Measurements from ENCODE around the gene ST6GALNAC3.

The ST6GALNAC3 gene

DNA sequence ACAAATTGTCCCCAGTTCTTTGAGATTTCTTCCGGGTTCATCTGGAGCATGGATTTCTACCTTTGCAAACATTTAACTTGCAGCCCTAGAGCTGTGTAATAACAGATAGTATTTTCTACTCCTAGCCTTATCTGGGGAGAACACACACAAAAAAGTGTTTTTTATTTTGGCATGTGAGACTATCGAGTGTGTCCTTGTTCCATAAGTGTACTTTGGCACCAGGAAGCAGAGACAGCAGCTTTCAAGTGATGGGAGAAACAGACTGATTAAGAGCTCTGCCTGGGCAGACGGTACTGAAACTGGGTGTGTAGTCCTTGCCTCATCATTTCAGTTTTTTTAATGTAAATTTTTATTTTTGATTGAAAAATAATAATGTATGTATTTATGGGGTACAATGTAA is 297.4 kb downstream of the ST6GALNAC3 start:
- H3K27ac ChIP-seq = no peak overlapping the region
- H3K4me3 ChIP-seq = no peak overlapping the region

DNA sequence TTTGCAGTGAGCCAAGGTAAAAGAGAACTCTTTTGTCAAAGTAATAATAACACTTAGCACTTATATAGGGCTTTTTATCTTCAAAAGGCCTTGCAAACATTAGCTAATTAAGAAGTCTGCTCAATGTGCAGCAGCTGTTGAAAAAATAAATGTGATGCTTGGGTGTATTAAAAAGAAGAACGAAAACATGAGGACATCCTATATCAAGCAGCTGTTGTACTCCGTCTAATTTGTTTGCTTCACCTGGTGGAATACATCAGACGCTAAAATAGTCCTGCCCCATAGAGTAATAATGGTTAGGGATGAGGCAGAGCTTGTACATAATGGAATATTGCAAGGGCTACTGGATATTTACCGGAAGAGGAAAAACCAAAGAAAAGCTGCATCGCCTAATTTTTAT is 299.5 kb downstream of the ST6GALNAC3 start:
- Histone ChIP-seq H3K4me3 (no peak overlapping the region), H3K27ac (no peak overlapping the region)

DNA sequence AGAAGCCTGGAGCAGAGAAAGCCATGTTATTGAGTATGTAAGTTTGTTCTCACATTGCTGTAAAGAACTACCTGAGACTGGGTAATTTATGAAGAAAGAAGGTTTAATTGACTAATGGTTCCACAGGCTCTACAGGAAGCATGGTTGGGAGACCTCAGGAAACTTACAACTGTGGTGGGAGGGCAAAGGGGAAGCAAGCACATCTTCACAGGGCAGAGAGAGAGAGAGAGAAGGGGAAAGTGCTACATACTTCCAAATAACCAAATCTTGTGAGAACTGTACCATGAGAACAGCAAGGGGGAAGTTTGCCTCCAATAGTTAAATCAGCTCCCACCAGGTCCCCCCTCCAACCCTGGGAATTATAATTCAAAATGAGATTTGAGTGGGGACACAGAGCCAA is 302.7 kb downstream of the ST6GALNAC3 start:
- Histone ChIP-seq H3K27ac (no peak overlapping the region), H3K4me3 (no peak overlapping the region)

DNA sequence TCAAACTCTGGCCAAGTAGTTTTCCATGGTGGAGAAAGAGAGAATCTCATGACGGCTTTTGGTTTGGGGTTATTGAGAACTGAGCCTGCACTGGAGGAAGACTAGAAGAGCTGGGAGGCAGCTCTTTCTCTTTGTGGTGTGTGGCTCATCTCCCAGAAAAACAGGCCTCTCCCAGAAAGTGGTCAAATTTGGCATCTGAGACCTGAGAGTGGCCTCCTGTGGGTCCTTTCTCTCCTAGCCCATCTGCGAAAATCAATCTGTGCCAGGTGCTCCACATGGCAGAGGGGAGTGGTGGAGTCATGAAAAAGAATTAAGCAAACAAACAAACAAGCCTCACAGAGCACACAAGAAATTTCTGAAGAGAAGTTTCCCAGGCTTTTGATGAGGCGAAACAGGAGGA is 305.0 kb downstream of the ST6GALNAC3 start:
- Histone ChIP-seq H3K4me3 (no peak overlapping the region), H3K27ac (no peak overlapping the region)

DNA sequence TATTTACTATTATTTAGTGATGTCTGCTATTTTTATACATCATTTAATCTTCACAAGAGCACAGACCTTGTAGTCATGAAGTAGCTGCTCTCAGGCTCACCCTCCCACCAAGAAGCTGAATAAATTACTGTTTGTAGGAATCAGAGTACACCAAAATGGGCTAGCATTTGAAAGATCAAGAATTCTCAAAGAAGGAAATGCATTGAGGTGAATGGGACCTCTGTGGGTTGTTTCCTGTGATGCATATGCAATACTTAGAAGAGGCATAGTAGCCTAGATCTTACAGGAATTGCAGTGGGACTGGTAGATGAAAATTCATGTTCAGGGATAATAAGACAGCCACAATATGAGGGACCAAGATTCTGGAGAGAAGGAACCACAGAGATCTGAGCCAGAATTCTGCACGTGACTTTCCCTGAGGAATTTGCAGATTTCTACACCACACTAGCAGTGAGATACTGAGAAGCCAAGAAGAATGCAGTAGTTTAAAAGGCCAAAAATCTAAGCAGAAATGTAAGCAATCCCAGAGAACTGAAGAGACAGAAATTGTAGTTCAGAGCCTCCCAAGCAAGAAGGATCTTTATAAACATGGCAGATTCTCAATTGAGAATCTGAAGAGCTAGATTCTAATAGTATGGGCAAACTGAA is 307.0 kb downstream of the ST6GALNAC3 start:
- H3K27ac ChIP-seq = no peak overlapping the region
- H3K4me3 ChIP-seq = no peak overlapping the region

DNA sequence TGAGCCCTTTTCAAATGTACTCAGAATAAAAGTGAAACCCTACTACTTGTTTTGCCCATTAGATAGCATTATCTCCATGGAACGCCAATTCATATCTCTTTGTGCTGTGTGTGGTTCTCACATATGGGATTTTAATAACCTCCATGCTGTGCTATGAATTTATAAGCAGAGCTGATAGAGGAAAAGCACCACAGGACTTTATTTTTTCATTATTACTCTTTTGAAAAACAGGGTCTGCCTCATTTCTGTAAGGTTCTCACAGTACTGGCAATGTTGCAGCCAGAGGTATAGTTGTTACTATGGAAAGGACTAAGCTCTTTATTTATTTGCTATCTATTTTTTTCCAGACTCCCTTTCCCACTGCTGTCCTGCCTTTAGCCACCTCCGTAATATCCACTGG is 313.7 kb downstream of the ST6GALNAC3 start:
- Histone ChIP-seq H3K4me3 (no peak overlapping the region), H3K27ac (no peak overlapping the region)

DNA sequence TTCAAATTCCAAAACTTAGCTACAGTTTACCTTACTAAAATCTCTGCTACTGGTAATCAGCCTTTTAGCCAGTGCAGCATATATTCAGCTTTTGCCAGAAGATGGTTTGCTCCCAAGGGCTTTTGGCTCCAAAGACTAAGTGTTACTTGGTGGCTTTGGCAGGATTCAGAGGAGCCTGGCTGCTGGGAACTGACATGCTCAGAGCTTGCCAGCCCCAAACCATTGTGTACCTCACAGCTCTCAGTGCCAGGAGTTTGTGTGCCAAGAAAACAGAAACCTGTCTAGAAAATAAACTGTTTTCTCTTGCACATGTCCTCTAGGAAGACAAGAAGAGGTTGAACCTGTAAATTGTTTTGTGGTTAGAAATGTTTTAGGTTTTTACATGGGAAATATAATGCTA is 315.9 kb downstream of the ST6GALNAC3 start:
- H3K27ac ChIP-seq = no peak overlapping the region
- H3K4me3 ChIP-seq = no peak overlapping the region

DNA sequence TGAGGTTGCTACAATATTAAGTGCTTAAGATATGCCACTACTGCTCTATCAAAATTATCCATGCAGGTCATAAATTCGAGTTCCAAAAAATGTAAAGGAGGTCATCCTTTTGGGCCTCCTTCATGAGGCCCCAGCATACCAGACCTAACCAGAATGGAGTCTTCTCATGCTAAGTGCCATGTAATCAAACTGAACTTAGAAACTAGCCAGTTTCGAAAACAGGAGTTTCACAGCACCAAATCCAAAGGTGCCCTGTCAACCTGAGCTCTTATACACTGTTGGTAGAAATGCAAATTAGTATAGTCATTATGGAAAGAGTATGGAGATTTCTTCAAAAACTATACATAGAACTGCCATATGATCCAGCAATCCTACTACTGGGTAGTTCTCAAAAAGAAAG is 320.5 kb downstream of the ST6GALNAC3 start:
- no peak overlapping the region for H3K27ac ChIP-seq
- no peak overlapping the region for H3K4me3 ChIP-seq

DNA sequence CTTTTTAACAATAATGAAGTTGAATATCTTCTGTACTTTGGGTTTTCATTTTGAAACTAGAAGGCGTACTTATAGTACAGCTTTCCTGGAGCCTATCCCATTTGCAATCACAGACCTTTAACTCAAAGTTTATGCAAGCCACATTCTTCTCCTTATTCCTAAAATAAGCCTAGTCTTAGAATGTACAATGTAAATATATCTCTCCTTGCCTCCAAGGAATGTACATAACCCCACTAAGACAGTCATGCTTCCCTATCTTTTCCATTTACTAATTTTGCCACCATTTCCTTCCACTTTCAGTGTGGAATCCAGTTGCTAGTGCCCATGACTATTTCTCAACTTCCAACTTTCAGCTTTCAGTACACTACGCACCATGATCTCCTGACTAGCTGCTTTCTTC is 327.6 kb downstream of the ST6GALNAC3 start:
- no peak overlapping the region for H3K27ac ChIP-seq
- H3K4me3 ChIP-seq = no peak overlapping the region

DNA sequence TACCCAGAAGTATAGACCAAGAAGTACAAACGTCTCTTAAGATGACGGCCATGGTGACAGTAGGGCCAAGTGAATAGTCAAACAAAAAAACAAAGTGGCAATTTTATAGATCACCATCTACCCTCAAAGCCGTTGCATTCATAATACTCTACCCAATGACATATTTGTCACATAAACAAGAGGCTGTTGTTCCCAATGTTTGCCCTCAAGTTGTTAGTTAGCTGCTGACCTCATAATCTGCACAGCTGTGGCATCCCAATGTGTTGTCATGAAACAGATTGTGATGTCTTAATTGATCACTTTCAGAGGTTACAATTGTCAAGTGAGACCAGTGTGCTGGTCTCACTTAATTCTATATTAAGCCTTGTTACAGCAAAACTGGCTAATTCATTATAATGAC is 333.8 kb downstream of the ST6GALNAC3 start:
- no peak overlapping the region for H3K27ac ChIP-seq

DNA sequence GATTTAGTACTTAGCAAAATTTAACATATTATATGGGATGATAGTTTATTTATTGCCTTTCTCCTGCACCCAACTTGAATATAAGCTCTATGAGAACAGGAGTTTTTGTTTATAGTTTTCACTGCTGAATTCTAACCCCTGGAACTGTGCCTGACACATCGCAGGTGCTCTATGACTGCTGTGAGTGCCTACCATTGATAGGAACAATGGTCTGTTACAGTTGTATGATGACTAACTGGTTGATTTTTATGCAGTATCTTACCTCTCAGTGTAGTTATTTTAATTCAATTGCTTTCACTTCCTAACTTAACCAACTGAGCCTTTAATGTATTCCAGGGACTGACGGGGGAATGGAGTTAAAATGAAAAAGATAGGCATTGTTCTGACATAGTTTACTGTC is 336.0 kb downstream of the ST6GALNAC3 start:
- Histone ChIP-seq H3K27ac (no peak overlapping the region), H3K4me3 (no peak overlapping the region)

More for the DNA sequence above, 333.8 kb downstream of the ST6GALNAC3 start:
- H3K4me3 ChIP-seq = no peak overlapping the region

DNA sequence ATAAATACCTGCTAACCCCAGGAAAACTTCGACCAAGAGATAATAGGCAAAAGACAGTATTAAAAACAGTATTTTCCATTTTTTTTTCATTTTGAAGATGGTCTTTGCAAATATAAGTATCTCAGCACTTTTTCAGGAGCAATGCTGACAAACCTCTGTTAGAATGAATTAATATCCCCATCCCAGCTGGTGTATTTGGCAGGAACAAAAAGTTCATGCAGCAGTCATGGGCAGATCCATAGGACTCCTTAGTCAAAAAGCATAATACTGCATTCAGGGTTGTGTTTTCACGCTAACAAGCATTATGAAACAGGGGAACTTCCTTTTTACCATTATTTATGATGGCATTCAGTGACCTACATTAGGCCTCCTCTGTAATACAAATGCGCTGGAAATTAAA is 344.0 kb downstream of the ST6GALNAC3 start:
- Histone ChIP-seq H3K27ac (no peak overlapping the region), H3K4me3 (no peak overlapping the region)

DNA sequence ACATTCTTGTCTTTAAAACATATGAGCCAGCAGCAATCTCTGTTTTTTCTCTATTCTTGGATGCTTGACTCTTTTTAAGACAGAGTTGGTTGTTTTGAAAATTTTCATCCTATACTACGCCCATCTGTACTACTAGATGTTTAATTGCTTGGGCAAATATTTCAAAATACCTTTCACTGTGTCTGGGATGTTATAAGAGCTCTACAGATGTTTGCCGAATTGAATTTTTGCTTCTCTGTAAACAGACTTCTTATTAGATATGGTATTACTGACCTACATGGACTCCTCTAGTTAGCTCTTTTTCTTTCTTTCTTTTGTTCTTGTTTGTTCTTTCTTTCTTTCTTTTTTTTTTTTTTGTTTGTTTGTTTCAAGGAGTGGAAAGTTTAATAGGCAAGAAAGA is 345.1 kb downstream of the ST6GALNAC3 start:
- no peak overlapping the region for H3K27ac ChIP-seq
- H3K4me3 ChIP-seq = no peak overlapping the region

DNA sequence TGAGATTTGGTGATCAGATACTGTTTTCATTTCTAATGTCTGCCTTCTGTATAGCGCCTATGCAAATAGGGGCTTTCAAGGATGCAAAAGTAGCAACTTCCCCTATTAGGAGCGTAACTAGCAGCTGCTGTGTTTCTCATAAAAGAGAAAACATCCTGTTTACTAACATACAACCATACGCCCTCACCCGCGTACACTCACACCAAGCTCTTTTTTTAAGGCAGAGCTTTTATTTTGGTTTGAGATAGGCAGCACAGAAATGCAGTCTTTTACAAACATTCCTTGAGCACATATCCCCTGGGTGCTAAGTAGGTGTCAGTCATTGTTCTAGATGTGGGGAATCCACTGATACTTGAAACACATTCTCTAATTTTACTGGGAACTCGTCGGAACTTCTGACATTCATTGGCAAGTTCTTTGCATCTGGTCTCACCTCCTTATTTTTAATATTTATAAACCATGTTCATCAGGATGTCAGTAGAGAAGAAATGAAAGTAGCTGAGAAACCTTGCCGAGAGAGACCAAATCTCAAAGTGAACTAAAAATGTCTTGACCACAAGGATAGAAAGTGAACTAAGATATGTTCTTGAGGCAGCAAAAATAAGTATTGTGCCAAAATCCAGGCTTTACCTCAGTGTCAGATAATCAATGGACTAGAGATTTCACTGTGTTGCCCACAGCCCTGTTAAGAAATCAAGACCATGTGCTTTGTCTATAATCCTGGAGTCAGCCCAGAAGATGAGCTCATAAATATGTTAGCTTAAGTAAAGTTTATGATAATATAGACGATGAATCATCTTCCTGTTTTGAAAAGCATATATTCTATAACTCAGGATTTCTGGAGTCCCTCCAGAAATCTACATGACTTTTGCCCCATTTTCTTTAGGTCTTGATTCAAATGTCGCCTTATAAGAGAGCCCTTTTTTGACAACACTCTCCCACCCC is 350.9 kb downstream of the ST6GALNAC3 start:
- no peak overlapping the region for H3K27ac ChIP-seq
- no peak overlapping the region for H3K4me3 ChIP-seq

DNA sequence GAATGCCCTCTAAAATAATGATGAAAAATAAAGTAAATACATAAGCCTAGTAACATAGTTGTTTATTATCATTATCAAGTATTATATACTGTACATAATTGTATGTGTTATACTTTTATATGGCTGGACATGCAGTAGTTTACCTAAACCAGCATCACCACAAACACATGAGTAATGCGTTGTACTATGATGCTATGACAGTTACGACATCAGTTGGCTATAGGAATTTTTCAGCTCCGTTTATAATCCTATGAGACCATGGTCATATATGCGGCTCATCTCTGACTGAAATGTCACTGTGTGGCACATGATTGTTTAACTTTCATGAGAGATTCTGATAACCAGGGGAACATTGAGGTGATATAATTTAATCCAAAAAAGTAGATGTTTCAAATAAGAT is 352.1 kb downstream of the ST6GALNAC3 start:
- Histone ChIP-seq H3K4me3 (no peak overlapping the region), H3K27ac (no peak overlapping the region)

DNA sequence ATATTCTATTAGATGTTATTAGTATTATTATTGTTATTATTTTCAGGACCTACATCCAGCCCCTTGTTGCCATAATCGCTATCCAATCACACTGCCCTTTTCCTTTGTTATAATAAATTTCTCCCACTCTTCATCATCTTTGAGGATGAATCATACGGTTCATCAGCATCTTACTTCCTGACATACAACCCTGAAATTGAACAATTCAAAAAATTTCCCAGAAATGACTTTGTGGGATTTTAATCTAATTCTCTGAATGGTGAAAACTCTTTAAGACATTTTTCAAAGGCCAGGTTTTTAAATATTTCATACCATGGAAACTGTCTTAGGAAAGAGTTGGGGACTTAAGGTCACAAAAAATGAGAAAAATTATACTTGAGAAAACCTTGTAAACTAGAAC is 353.5 kb downstream of the ST6GALNAC3 start:
- no peak overlapping the region for H3K27ac ChIP-seq
- no peak overlapping the region for H3K4me3 ChIP-seq

DNA sequence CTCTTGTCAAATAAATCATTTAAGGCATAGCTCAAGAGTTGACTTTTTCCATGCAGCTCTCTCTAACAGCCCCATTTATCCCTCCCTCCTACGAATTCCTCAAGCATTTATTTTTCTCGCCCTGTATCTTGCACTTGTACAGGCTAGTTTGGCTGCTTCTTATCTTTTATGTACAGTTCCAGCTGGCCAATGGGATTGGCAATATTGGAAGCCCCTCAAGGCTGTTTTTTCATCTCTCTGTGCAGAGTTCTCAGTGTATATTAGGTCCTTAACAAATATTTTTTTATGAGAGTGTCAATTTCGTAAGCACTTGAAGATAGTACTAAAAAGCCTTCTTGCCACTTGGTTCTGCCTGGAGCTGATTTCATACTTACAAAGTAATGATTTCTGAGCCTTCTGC is 356.0 kb downstream of the ST6GALNAC3 start:
- Histone ChIP-seq H3K4me3 (no peak overlapping the region), H3K27ac (no peak overlapping the region)

DNA sequence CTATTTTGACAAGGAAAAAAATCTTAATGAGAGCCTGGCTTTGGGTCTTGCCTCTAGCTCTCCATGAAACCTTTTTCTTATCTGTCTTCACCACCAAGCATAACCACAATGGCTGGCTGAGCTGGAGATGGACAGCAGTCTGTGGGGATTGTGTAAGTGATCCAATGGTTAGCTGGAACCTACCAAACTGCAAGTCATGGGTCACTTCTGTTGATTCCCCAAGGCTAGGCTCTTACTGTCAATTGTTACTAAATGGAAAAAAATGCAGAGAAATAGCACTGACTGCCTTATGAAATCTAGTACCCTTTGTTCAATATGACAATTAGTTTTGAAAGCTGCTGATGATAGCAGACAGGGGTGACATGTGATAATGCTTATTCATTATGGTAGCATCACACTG is 359.0 kb downstream of the ST6GALNAC3 start:
- Histone ChIP-seq H3K4me3 (no peak overlapping the region), H3K27ac (no peak overlapping the region)

DNA sequence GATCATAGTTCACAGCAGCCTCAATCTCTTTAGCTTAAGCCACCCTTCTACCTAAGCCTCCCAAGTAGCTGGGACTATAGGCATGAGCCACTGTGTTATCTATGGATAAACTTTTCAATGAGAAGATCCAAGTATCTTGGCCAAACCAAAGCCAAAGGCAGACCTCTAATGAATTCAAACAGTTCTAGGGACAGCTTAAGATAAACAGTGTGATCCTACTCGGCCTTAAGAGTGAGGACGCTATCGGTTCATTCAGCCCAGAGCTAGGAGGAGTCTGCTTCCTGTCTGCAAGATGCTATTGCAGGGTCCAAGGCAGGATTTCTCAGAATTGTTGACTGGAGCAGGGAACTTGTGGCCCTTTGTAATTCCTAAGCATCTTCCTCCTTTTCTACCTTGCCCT is 368.7 kb downstream of the ST6GALNAC3 start:
- Histone ChIP-seq H3K27ac (no peak overlapping the region), H3K4me3 (no peak overlapping the region)

DNA sequence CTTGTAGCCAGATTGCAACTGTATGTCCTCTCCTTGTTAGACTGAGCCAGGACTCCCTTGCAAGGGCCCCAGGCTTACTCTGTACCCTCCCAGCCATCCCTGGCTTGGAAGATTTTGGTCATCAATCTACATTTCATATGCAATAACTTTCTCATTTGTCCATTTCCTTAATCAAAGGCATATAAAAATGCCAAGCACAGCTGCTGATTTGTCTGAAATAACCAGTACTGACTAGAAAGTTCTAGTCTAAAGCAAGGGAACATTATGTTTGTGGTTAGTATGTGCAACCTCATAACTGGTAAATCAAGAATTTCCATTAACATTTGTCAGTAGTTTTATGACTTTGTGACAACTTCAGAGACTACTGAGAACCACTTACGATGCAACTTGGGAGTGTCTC is 370.2 kb downstream of the ST6GALNAC3 start:
- H3K4me3 ChIP-seq = no peak overlapping the region

DNA sequence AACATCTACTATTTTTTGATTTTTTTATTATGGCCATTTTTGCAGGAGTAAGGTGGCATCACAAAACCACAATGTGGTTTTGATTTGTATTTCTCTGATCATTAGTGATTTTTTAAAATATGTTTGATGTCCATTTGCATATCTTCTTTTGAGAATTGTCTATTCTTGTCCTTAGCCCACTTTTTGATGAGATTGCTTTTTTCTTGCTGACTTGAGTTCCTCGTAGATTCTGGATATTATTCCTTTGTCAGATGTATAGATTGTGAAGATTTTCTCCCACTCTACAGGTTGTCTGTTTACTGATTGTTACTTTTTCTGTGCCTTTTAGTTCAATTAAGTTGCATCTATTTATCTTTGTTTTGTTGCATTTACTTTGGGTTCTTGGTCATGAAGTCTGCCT is 375.7 kb downstream of the ST6GALNAC3 start:
- no peak overlapping the region for H3K4me3 ChIP-seq

More for the DNA sequence above, 370.2 kb downstream of the ST6GALNAC3 start:
- H3K27ac ChIP-seq = no peak overlapping the region

More for the DNA sequence above, 375.7 kb downstream of the ST6GALNAC3 start:
- no peak overlapping the region for H3K27ac ChIP-seq

Measured in skin epidermis (tissue), 12 donors.